GM21367 (cell line): Measurements from ENCODE around the gene ATP1A3.

ENCODE experiments used
- ATAC-seq: cut with Tn5 transposase; IDR thresholded peaks from one replicate; pipeline ENCODE4 v1.9.1; 2021; ENCODE audit not compliant: unreplicated experiment

The ATP1A3 gene

GRCh38 chr19:41988947-41989346 is 5.1 kb downstream of the ATP1A3 start:
- ATAC-seq: no peak

DNA sequence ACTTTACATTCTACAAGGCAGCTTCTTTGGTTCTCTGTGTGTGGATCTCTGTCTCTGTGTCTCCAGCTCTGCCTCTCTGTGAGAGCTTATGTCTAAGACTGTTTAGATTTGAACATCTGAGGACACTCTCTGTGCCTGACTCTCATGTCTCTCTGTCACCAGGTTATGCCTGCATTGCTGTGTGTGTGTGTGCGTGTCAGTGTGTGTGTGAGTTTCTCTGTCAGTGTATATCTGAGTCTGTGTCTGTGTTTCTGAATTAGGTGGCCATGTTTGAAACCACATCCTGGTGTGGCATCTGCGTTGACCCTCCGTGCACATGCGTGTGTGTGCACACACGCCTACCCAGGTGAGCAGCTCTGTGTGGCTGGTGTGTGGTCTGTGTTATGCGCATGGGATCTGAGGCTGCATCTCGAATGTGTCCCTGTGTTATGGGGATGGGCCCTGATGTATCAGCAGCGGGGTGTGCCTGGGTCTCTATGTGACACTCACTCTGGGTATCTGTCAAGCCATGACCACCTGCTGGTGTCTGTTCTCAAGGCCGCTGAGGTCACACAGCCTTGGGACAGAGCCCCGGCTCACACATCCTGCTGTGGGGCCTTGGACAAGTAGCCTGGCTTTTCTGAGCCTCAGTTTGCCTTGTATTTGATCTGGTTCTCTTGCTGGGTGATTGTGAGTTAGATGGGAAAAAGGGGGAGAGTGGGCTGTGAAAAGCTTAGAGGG is 6.7 kb downstream of the ATP1A3 start:
- no peak for ATAC-seq

GRCh38 chr19:41984961-41985360 is 9.1 kb downstream of the ATP1A3 start:
- ATAC-seq: no peak

DNA sequence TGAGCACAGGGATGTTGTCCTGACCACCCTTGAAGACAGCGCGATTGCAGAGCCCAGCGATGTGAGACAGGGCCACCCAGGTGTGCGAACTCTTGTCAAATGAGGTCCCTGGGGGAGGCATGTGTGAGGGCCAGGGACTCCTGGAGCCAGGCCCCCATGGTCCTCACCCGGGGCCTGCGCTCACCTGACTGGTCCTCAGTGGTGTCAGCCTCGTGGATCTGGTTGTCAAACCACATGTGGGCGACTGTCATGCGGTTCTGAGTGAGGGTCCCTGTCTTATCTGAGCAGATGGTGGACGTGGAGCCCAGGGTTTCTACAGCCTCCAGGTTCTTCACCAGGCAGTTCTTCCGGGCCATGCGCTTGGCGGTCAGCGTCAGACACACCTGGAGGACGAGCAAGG is 12.3 kb downstream of the ATP1A3 start:
- no peak for ATAC-seq

GRCh38 chr19:41978470-41978869 is 15.6 kb downstream of the ATP1A3 start:
- ATAC-seq: no peak

DNA sequence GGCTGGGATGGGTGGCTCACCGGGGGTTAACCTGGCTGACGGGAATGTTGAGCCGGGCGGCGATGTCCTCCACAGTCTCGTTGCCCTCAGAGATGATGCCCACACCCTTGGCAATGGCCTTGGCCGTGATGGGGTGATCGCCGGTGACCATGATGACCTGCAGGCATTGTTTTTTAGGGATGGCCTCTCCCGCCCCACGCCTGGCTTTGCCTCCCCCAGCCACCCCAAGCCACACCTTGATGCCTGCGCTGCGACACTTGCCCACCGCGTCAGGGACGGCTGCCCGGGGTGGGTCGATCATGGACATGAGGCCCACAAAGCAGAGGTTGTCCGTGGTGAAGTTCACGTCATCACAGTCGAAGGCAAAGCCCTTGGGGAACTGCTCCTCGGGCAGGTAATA is 16.1 kb downstream of the ATP1A3 start:
- ATAC-seq: no peak

DNA sequence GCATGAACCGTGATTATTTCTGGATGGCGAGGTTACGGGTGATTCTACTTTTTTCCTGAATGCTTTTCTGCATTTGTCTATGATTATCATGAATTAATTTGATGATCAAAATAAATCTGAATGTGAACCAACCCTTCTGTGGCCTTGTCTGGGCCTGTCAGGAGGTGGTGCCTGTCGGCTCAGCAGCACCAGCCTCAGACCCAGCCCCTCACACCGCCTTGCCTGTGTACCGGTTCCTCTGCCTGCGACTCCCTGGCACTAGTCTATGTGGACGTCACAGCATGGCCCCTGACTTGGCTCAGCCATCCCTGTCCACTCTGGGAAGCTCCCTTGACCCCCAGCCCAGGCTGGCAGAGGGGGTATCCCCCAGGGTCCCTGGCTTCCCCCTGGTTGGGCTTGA is 19.4 kb downstream of the ATP1A3 start:
- no peak for ATAC-seq

GRCh38 chr19:41971363-41971762 is 22.7 kb downstream of the ATP1A3 start:
- no peak for ATAC-seq

DNA sequence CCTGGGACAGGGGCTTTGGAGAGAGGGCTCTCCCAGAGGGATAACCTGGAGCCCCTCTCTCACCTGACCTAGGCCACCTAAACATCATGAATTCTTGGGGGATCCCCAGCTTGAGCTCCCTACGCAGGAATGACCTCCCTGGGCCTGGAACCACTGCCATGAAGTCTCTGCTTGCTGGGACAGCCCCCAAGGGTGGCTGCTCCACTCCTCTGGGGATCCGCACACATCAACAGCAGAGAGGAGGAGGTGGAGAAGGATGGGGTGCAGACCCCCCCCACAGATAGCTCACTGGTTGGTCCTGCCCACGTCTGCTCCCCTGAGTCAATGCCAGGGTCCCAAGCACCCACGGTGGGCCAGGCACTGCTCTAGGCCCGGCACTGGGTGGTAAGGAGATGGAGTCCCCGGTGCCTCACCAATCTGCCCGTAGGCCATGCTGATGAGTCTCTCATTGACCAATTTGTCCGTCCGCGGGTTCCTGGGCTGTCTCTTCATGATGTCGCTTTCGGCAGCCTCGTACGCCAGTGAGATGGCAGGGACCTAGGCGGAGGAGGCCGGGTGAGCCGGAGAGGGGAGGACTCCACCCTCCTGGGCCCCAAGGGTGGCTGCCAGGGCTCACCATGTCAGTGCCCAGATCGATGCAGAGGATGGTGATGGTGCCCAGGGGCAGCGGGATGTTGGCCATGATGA is 24.1 kb downstream of the ATP1A3 start:
- ATAC-seq: no peak

DNA sequence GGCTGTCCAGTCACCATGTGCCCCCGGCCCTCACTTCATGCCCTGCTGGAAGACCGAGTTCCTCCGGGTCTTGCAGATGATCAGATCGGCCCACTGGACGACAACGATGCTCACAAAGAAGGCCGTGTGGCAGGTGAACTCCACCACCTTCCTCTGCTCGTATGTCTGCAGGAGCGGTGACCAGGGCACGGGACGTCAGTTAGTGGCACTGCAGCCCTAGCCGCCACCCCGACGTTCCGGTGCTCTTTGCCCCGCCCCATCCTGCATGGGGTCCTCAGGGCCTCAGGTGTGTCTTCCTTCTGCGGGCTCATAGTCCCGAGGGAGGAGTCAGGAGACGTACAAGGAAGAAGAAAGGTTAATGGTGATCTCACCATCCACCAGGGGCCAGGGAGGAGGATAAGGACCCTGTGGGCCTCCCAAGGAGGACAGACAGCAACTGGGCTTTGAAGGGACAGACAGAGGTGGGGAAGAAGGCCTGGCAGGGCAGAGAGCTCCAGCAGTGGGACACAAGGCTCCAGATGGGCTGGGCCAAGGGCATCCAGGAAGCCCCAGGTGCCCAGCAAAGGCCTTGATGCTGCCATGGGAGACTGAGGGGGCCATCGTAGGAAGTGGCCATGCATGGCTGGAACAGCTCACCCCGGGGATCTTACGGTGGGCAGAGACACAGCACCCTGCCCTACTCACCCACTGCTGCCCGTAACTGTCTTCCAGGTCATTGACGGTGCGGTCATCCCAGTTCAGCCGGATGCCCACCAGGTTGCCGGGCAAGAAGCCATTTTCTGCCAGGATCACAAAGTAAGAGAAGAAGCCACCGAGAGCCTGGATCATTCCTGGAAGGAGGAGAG is 25.1 kb downstream of the ATP1A3 start:
- no peak for ATAC-seq

GRCh38 chr19:41967054-41967783 is 26.8 kb downstream of the ATP1A3 start:
- no peak for ATAC-seq

GRCh38 chr19:41965106-41965505 is 28.9 kb downstream of the ATP1A3 start:
- no peak for ATAC-seq

DNA sequence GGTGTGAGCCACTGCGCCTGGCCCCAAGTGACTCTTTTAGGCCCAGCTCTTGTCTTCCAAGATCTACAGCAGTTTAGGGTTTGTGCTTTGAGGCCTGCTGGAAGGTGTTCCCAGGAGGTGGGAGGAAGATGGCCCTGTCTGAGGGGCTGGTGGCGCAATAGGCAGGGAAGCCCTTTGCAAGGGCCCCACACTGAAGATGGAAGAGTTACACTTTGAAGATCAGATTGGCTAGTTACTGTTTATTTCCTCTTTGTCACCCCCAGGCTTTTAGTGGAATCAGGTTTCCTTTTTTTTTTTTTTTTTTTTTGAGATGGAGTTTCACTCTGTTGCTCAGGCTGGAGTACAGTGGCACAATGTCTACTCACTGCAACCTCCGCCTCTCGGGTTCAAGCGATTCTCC is 33.1 kb downstream of the ATP1A3 start:
- no peak for ATAC-seq

- ATAC-seq: peak; percentile 79
Measured at GRCh38 chr19:41959056-41960053, 34.7 kb downstream of the ATP1A3 start, which contains the start of gene RABAC1. TSS of gene RABAC1 (minus strand) at chr19:41959321. CDS start at chr19:41959292, 29 bp downstream.

DNA sequence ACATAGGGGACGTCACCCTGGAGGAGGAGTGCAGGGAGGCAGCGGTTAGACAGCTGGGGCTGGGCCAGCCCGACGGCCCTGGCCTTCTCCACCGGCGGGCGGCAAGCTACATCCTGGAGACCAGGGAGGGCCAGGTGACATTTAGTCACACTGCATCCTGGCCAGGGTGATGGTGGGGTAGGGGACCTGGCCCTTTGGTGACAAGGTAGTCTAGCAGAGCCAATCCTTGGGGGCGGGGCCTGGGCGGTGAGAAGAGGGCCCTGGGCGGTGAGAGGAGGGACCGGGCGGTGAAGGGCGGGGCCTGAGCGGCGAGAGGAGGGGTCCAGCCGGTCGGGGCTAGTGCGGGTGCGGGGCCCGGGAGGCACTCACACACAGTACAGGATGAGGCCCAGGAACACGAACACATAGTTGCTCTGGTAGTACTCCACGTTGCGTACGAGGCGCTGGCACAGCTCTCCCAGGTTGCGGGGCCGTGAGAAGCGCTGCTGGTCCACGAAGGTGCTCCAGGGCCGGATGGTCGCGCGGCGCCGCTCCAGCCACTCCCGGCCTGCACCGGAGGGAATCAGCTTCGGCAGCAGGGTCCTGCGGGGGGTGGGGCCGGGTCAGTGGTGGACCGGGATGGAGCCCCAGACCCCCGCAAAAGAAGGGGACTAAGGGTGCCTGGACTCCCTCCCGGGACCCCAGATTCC is 35.5 kb downstream of the ATP1A3 start:
- no peak for ATAC-seq

- ATAC-seq: no peak
Measured at GRCh38 chr19:41957838-41958366, 36.1 kb downstream of the ATP1A3 start.

- ATAC-seq: no peak
Measured at GRCh38 chr19:41957161-41957837, 36.7 kb downstream of the ATP1A3 start.

DNA sequence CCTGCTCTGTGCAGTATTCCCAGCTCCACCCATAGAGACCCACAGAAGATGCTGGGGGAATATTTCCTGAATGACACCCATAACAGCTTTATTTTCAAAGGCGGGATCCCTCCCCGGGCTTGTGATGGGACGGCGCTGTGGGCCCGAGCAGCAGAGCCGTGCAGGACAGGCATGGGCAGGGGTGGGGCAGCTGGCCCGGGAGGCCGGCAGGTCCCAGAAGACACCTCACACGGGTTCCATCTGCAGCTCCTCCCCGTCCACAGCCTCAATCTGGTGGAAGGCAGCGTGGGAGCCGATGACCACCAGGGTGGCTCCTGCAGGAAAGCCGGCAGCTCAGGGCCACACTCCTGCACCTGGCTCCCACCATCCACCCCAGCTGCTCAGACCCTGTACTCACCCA is 37.4 kb downstream of the ATP1A3 start:
- ATAC-seq: no peak
